HG02870 (cell line): Measurements from ENCODE around the gene CTIF.

Source experiments
- ATAC-seq: cut with Tn5 transposase; IDR thresholded peaks from one replicate; pipeline ENCODE4 v1.9.1; 2021; ENCODE audit warnings: mild to moderate bottlenecking, moderate library complexity; ENCODE audit not compliant: unreplicated experiment

CTIF gene

DNA sequence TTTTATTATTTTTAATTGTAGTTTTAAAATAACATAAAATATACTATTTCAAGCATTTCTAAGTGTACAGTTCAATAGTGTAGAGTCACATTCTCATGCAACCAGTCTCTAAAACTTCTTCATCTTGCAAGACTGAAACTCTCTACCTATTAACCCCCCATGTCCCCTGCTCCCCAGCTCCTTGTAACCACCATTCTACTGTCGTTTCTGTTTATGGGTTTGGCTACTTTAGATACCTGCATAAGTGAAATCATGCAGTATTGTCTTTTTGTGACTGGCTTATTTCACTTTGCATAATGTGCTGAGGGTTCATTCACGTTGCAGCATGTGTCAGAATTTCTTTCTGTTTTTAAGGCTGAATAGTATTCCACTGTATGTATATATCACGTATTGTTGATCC lies 272.6 kb downstream of the CTIF start:
- ATAC-seq: no peak

GRCh38 chr18:48811977-48812451 lies 273.2 kb downstream of the CTIF start:
- peak; percentile 41 for ATAC-seq

- ATAC-seq: no peak
Measured at GRCh38 chr18:48813321-48813720, 274.5 kb downstream of the CTIF start.

DNA sequence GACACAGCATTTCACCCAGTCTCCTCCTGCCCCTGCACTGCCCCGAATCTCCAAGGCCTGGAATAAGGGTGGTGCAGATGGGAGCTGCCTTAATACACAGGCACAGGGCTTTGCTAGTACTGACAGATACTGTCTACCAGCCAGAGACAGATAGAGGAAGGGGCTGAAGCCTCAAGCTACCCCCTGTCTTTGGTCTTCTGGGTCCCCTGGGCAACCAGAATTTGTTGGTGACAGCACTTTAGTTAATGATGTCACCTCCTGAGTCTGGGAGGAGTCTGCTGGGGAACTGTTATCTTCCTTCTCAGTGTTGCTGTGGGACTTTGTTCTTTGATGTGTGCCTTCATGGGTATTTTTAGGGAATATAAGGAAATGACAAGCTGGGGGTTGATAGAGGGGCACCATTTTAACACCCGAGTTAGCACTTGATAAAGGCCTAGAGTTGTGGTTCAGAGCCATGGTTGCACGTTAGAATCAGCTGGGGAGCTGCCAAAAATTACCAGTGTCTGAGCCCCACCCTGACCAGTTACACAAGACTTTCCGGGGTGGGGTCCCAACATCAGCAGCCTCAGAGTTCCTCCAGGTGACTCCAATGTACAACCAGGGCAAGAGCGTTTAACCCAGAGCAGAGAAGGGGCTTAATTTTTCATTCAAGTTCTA lies 275.1 kb downstream of the CTIF start:
- ATAC-seq: no peak

DNA sequence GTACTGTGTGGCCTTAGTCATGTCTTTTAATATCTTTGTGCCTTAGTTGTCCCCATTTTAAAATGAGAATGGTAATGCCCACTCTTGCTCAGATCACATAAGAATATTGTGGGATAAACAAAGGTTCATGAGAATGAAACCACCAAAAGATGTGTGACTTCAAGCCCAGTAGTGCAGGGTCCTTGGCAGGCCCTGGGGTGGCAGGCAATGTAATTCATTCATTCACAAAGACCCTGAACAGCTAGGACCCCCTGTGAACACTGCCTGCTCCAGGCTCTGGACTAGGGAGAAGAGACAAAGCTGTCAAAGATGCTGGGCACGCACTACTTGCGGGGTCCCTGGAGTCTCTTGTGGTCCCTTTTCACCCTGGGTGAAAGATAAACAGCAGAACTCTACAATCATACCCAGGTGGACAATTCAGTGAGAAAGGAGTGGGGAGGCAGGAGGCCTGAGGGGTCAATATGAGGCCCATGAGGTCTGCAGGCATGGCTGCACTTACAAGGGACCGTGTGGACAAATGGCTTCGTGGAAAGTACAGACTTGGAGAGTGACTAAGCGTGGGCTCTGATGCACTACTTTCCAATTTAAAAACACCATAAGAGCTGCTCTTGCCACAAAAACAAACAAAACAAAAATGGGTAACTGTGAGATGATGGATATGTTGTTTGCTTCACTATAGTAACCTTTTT lies 275.8 kb downstream of the CTIF start:
- no peak for ATAC-seq

DNA sequence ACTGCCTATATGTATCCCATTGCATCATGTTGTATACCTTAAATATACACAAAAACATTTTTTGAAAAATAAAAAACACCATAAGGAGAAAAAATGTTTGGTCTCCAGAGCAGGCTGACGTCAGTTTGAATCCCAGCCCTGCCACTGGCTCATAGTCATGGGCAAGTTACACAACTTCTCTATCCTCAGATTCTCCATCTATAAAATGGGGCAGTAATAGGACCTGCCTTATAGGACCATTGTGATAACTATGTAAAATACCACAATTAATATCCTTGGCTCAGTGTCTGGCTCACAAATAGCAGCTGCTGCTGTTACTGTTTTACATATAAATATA lies 276.3 kb downstream of the CTIF start:
- ATAC-seq: no peak

GRCh38 chr18:48815581-48816324 lies 276.9 kb downstream of the CTIF start:
- ATAC-seq: no peak

- ATAC-seq: no peak
Measured at GRCh38 chr18:48816554-48816953, 277.7 kb downstream of the CTIF start.

GRCh38 chr18:48817021-48817461 lies 278.2 kb downstream of the CTIF start:
- ATAC-seq: no peak

DNA sequence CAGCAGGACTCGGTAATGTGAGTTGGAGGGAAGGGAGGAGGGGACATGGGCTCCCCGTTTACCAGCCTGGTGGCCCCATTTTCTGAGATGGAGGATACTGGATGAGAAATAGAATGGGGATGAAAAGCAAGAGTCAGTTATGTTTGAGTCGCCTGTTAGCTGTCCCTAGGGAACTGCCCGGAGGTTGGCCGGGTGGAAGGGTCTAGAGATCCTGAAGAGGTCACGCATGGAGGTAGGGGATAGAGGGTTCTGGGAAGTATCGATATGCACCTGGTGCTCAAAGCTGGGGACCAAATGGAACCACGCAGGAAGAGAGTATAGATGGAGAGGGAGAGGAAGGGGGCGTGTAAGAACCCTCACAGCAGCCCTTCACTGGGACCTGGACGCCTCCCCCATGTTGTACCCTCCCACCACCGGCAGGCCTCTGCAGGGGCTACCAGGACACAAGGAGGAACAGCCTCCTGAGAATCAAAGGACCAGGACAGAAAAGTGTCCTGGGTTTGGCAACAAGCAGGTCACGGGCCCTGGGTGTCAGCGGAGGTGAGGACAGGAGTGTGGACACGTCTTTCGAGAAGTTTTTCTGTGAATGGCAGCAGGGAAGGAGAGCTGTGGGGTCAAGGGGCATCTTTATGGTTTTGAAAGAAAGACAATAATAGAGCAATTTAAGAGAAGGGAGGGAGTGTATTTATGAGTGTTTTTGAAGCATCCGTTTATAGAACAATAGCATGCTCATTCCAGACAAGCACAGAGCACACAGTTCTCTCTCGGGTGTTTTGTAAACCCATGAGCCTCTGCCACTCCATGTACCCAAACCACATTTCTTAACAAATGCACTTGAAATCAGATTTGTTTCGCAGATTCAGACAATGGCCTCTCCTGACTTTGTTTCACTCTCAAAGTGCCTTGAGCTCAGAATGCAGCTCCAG lies 279.8 kb downstream of the CTIF start:
- ATAC-seq: no peak

GRCh38 chr18:48819276-48819675 lies 280.4 kb downstream of the CTIF start:
- ATAC-seq: no peak

DNA sequence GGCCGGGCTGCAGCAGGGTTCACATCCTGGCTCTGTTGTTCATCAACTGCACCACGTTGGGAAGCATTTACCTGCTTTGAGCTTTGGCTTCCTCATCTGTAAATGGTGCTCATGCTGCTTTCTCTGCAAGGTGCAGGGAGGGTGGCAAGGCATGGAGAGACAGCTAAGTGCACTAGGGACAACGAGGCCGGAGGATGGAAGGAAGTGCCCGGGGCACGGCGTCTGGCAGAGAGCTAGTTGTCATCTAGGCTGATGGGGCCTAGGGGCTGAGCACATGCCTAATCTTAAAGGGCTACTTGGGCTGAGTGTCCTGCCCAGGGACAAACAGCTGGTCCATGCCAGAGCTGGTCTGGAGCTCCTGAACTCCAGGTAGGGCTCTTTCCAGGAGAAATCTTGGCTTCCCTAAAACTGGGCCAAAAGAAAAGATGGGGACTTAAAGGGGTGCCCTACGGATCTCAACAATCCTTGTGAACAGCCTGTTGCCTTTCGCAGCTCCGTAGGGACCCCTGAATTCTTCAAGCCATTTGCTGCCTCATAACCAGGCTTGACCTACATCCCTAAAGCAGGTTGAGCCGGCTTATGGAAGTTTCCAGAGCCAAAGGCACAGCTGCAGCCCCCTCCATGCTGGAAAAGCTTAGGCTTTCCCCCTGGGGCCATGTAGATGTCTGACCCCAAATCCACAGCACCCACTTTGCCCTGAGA lies 281.1 kb downstream of the CTIF start:
- no peak for ATAC-seq

DNA sequence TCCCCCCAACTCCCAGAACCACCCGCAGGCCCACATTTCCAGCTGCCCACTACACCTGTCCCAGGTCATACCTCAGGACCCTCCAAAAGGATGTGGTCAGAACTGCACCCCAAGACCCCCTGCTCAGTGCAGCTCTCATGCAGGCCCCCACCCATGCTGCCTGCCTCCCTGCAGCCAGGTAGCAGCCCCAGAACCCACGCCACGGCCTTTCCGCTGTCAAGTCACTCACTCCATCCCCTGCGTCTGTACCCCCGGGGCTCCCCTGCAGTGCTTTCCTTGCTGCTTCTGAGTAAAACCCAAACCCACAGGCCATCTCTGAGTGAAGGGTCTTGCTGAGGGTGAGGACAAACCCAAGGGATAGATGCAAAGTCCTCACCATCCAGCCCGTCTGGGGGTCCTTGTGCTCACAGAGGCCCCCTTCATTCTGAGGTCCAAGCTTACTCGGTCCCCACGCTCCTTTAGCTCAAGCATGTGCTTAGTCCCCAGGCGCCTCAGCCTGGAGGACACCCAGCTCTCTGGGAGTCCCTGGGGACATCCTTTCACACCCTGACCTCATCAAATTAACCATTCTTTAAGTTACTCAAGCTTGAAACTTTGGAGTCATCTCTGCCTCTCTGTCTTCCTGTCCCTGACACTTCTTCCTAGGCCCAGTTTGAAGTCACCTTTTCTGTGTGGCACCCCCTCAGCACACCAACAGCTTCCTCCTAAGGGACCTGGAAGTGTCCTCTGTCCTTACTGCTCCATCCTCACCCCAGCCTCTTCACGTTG lies 281.8 kb downstream of the CTIF start:
- ATAC-seq: peak; percentile 91

- ATAC-seq: no peak
Measured at GRCh38 chr18:48821251-48821590, 282.4 kb downstream of the CTIF start.

GRCh38 chr18:48821845-48822244 lies 283.0 kb downstream of the CTIF start:
- ATAC-seq: no peak

DNA sequence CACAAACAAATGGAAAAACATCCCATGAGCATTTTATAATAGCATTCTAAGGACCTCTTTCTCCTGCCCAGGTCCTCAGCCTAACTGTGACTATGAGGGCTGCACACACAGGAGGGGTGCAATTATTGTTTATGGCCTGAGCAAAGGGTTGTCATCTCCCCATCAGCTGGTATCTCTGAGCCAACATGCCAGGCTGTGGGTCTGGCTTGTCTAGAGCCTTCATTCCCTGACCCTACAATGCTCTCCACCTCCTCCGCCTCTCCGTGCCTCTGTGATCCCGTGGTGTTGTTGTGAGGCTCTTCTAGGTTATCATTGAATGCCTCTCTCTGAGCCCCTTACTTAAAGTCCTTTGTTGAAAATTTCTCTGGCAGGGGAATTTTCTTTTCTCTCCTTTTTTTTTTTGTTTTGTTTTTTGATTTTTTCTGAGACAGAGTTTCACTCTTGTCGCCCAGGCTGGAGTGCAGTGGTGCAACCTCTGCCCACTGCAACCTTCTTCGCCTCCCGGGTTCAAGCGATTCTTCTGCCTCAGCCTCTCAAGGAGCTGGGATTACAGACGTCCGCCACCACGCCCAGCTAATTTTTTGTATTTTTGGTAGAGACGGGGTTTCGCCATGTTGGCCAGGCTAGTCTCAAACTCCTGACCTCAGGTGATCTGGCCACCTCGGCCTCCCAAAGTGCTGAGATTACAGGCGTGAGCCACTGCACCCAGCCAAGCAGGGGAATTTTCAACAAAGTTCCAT lies 285.6 kb downstream of the CTIF start:
- no peak for ATAC-seq

GRCh38 chr18:48825101-48825745 lies 286.4 kb downstream of the CTIF start:
- no peak for ATAC-seq

DNA sequence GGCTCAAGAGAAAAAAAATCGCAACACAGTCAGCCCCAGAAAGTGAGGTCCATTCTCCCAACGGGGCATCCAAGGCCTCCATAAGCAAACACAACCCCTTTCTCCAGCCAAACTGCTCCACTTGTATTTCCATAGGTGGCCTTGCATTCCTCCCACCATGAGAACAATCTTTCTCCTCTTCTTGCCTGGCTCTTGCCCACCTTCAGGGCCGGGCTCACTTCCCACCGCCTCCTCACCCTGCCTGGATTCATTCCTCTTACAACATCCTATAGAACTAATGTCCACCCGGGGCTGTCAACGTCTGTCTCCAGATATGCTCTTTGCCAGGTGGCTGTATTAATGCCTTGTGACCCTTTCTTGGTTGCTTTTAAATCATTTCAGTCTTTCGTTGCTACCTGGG lies 287.4 kb downstream of the CTIF start:
- no peak for ATAC-seq
